Kidney (tissue), 14 donors: ENCODE data around the gene MAP10. TPM values are rescaled to one million over a fixed set of nuclear protein-coding genes. Genes with fewer than 3 reads are reported as not detected.

ENCODE experiments used
- DNase-seq, 5 donors: peaks; one replicate each; pipeline ENCODE4 v3.0.0-alpha.2; 2013 to 2020
- FAIRE-seq: peaks from 2 replicates; lab custom pipeline; 2012; peaks lifted over from hg19 to GRCh38; lab: Jason Lieb, UNC
- H3K27ac ChIP-seq, 2 donors: one replicate each; pipeline ENCODE4 v1.7.0; 2013; ENCODE audit warnings: low read depth in 2 of 2, low read length in 2 of 2, inconsistent platforms in 1 of 2
- H3K27me3 ChIP-seq: one replicate; pipeline ENCODE4 v1.7.1; 2013; ENCODE audit warnings: low read length, inconsistent platforms; ENCODE audit not compliant: control insufficient read depth, insufficient read depth
- H3K36me3 ChIP-seq, 3 donors: one replicate each; pipeline versions ENCODE4 v1.7.0 to v1.7.1; 2013; ENCODE audit warnings: low read length in 3 of 3, control low read depth in 1 of 3, inconsistent platforms in 1 of 3; ENCODE audit not compliant: insufficient read depth in 3 of 3, control insufficient read depth in 2 of 3
- H3K4me1 ChIP-seq, 3 donors: one replicate each; pipeline versions ENCODE4 v1.7.0 to v1.7.1; 2013; ENCODE audit warnings: low read length in 3 of 3, inconsistent platforms in 1 of 3, low read depth in 1 of 3; ENCODE audit not compliant: control insufficient read depth in 2 of 3, insufficient read depth in 2 of 3
- H3K4me3 ChIP-seq, 3 donors: one replicate each; pipeline versions ENCODE4 v1.7.0 to v1.8.1; 2013; ENCODE audit warnings: low read length in 3 of 3, control low read depth in 1 of 3, inconsistent platforms in 1 of 3
- H3K9ac ChIP-seq, 3 donors: one replicate each; pipeline versions ENCODE4 v1.7.0 to v1.7.1; 2013; ENCODE audit warnings: low read length in 3 of 3, control low read depth in 1 of 3, inconsistent platforms in 1 of 3
- H3K9me3 ChIP-seq, 3 donors: one replicate each; pipeline versions ENCODE4 v1.7.0 to v1.7.1; 2013; ENCODE audit warnings: low read length in 3 of 3, control low read depth in 1 of 3, inconsistent platforms in 1 of 3; ENCODE audit not compliant: control insufficient read depth in 2 of 3, insufficient read depth in 1 of 3
- intact Hi-C: fragments of 100-400 bp; cut with DNase I; formaldehyde crosslinking; loops from one replicate; pipeline ENCODE4 v1.11.1; 2022
- polyA plus RNA-seq: library from polyadenylated mRNA; stranded (reverse); fragments of 350-450 nt; fragmentation: Illumina TruSeq; extraction: RNeasy Lipid Tissue Mini Kit (QIAGEN cat#74804); gene quantifications from one replicate; pipeline ENCODE4 v1.2.3, GENCODE V29; 2014; ENCODE audit warnings: low read depth, low replicate concordance; ENCODE audit not compliant: insufficient read depth
- total RNA-seq: library from RNA; stranded (reverse); fragmentation: NEBNext Ultra II Directional; extraction: Animal tissue kit (Norgen Biotek cat#: 25700); gene quantifications from one replicate; pipeline ENCODE4 v1.2.1, GENCODE V29; 2021
- TF ChIP-seq, protein P1 (sequence below): IDR thresholded peaks from 3 replicates; pipeline ENCODE4 v1.5.1; 2012; ENCODE audit warnings: mild to moderate bottlenecking, moderate library complexity, borderline replicate concordance; ENCODE audit not compliant: insufficient read depth; ENCODE audit errors: extremely low read depth
- donor health status: control.
- donor health status: control.
- donor health status: control.
- donor health status: control.
- donor health status: control.
- donor health status: DM: yes; HTN: yes; CAD: no.
- donor health status: Normal renal cell carcinoma (clear cell type).

MAP10 gene
- total and polyA plus RNA-seq, 2 donors from 2014 or later = 1.1 to 3.8 TPM

DNA sequence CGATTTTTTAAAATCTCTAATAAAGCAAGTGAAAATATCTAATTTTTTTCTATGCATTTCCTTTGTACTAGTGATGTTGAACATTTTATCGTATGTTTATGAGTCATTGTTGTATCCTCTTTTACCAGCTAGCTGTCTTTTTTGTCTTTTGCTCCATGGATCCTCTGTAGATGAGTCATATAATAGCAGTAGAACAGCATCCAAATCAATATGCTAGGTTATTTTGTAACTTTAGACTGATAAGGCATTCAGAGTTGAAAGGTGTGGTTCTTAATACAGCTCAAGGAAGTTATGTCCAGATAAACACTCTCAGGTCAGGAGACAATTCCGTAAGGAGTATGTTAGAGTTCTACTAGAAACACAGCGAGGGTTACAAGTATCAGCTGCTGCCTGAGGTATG is 31.9 kb downstream of the MAP10 start:
- H3K4me3 ChIP-seq = no peak overlapping the region
- no peaks in the 10 kb centered on the region for H3K27me3 ChIP-seq
- TF ChIP-seq, protein P1, sequence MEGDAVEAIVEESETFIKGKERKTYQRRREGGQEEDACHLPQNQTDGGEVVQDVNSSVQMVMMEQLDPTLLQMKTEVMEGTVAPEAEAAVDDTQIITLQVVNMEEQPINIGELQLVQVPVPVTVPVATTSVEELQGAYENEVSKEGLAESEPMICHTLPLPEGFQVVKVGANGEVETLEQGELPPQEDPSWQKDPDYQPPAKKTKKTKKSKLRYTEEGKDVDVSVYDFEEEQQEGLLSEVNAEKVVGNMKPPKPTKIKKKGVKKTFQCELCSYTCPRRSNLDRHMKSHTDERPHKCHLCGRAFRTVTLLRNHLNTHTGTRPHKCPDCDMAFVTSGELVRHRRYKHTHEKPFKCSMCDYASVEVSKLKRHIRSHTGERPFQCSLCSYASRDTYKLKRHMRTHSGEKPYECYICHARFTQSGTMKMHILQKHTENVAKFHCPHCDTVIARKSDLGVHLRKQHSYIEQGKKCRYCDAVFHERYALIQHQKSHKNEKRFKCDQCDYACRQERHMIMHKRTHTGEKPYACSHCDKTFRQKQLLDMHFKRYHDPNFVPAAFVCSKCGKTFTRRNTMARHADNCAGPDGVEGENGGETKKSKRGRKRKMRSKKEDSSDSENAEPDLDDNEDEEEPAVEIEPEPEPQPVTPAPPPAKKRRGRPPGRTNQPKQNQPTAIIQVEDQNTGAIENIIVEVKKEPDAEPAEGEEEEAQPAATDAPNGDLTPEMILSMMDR = no peak
- H3K9ac ChIP-seq = no peak overlapping the region
- peaks cover 0 to 8% (median 0%) of the 10 kb centered on the region in 3 donors for H3K9me3 ChIP-seq
- no peaks in the 10 kb centered on the region for H3K36me3 ChIP-seq
- FAIRE-seq = no peak
- intact Hi-C loops = no loop called here
- no peak overlapping the region for H3K27ac ChIP-seq
- no peaks in the 10 kb centered on the region for H3K4me1 ChIP-seq
- no peak for DNase-seq

DNA sequence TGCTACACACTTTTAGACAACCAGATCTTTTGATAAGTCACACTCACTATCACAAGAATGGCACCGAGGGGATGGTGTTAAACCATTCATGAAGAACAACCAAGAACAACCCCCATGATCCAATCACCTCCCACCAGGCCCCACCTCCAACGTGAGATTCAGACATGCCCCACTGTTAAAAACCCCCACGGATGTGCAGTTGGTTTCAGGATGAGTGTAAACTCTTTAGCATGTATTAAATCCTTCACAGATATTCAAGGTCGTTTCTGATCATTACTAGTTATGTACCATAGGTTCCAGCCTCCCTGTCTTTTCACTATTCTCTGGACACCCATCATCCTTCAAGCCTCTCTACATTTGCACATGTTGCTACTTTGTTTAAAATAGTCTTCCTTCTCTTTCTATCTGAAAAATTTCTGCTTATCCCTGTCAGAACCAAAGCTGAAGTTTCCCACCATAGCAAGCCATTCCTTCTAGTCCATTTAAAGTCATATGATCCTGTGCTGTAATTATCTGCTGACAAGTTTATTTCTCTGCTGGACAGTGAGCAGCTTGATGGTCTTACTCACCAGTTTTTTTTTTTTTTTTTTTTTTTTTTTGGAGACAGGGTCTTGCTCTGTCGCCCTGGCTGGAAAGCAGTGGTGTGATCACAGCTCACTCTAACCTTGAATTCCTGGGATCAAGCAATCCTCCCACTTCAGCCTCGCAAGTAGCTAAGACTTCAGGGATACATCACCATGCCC is 36.8 kb downstream of the MAP10 start:
- H3K27me3 ChIP-seq = no peaks in the 10 kb centered on the region
- H3K4me1 ChIP-seq = no peaks in the 10 kb centered on the region
- TF ChIP-seq, protein P1 = no peak
- FAIRE-seq = no peak
- no peak overlapping the region for H3K9ac ChIP-seq
- peaks cover 0 to 8% (median 0%) of the 10 kb centered on the region in 3 donors for H3K9me3 ChIP-seq
- no peaks in the 10 kb centered on the region for H3K36me3 ChIP-seq
- H3K27ac ChIP-seq = no peak overlapping the region
- DNase-seq = no peak
- intact Hi-C loops = no loop called here
- H3K4me3 ChIP-seq = no peak overlapping the region

DNA sequence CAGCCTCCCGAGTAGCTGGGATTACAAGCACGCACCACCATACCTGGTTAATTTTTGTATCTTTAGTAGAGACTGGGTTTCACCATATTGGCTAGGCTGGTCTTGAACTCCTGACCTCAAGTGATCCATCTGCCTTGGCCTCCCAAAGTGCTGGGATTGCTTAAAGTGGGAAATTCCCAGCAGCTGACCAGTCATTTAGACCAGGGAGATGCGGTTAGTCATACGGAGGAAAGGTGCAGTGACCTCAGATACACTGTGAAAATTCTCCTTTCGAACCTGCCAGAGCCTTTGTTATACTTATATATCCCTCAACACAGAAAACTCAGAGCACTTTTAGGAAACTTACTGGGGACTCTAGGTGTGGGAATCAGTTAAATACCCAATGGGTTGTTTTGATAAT is 39.6 kb downstream of the MAP10 start:
- FAIRE-seq = no peak
- intact Hi-C loops = no loop called here
- no peak for DNase-seq
- Histone ChIP-seq H3K36me3 (no peaks in the 10 kb centered on the region), H3K9ac (no peak overlapping the region), H3K4me3 (no peak overlapping the region), H3K4me1 (no peaks in the 10 kb centered on the region), H3K9me3 (peaks cover 0 to 8% (median 0%) of the 10 kb centered on the region in 3 donors), H3K27ac (no peak overlapping the region), H3K27me3 (no peaks in the 10 kb centered on the region)
- TF ChIP-seq, protein P1 = no peak
